GM19438 (cell line): ENCODE measurements around the gene CANT1.
A peak's percentile ranks its signal among the peaks of the same experiment; 100 is the strongest.

Experiments used
- ATAC-seq: cut with Tn5 transposase; IDR thresholded peaks from one replicate; pipeline ENCODE4 v1.9.1; 2021; ENCODE audit warnings: low read depth; ENCODE audit not compliant: unreplicated experiment

Gene CANT1

DNA sequence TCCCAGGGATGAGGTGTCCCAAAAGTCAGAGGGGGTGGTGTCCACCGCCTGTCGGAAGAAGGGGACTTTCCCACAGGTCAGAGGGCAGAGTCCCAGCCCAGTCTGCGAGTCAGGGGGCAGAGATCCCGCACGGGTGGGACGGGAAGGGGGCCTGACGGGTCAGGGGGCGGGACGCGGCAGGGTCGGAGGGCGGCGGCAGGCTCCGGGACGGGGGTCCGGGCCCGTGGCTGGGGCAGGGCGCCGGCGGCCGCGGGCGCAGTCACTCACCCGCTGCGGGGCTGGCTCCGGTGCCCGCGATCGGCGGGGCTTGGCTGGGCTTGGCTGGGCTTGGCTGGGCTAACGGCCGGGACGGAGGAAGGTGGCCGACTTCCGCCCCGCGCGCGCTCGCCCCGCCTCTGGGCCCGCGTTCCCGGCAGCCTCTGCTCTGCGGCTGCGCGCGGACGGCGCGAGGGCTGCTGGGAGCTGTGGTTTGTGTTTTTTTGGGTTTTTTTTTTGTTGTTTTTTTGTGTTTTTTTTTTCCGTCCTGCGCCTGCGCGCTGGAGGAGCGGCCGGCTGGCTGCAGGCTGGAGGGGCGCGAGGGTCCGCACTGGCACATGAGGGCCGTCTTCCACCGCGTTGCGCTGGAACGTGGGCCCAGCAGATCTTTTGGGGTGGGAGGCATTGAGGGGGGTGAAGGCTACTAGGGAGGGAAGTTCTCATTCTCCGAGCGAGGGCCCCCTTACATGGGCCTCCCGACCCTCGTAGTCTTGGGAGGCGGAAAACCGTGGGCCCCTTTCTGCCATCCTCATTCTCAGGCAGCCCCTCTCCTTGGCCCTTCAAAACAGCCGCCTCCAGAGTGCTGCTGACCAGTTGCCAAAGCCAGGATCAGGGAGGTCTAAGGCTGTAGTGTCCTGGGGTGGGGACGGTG is at the start of gene CANT1:
CANT1 (minus strand) TSS at position 368 of the 907 bp plus-strand sequence. CDS start 12,142 bp downstream, outside the sequence.
- ATAC-seq: peak; percentile 88

DNA sequence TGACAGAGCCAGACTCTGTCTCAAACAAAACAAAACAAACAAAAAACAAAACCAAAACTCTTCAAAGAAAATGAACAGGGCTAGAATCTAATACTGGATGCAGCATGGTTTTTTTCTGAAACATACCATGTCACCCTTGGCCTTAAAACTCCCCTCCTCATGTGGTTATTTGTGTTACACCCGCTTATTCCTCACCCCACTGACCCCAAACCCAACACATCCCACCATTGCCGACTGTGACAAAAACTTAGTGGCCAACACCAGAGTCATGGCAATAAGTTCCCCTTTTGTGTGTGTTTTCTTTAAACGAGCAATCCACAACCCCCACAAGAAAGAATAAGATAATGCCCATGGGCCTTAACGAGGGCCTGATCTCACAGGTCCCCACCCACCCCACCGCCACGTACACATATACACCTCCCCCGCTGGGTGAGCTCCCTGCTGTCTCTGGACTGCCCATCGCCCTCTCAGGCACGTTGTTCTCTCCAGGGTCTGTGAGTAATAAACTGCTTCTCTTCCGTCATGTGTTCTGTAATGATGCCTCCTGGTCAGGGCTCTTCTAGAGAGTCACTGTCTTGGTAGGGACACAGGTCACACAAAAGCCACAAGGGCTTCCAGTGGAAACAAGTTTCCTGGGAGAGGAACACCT is 48.3 kb upstream of the CANT1 start:
- ATAC-seq: no peak

DNA sequence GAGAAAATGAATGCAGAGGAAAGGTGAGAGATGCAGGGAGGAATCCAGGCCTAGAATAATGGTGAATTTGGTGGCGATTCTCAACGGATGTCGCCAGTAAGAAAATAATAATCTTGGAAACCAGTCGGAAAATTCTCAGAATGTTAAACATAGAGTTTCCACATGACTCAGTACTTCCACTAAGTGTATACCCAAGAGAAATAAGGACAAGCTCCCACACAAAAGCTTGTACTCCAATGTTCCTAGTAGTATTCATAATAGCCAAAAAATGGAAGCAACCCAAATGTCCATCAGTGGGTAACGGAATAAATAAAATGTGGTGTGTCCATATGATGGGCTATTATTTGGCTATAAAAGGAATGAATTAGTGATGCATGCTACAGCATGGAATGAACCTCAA is 45.6 kb upstream of the CANT1 start:
- no peak for ATAC-seq

DNA sequence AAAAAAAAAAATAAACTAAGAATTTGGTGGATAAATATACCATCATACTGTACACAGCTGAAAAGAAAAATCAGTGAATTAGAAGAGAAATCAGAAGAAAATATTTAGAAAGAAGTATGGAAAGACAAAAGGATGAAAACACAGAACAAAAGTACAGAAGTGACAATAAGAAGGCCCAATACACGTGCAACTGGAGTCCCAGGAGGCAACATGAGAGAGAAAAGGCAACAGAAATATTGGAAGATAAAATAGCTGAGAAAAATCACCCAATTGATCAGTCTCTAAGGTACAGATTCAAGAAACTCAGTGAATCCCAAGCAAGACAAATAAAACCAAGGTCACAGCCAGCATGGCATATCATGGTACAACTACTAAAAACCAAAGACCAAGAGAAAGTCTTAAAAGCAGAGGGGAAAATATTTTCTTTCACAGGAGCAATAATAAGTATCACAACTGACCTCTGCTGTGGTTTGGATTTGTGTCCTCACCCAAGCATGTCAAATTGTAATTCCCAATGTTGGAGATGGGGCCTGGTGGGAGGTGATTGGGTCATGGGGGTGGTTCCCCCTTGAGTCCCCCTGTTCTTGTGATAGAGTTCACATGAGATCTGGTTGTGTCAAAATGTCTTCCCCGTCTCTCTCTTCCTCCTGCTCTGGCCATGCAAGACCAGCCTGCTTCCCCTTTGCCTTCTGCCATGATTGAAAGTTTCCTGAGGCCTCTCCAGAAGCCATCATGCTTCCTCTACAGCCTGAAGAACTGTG is 44.8 kb upstream of the CANT1 start:
- no peak for ATAC-seq

DNA sequence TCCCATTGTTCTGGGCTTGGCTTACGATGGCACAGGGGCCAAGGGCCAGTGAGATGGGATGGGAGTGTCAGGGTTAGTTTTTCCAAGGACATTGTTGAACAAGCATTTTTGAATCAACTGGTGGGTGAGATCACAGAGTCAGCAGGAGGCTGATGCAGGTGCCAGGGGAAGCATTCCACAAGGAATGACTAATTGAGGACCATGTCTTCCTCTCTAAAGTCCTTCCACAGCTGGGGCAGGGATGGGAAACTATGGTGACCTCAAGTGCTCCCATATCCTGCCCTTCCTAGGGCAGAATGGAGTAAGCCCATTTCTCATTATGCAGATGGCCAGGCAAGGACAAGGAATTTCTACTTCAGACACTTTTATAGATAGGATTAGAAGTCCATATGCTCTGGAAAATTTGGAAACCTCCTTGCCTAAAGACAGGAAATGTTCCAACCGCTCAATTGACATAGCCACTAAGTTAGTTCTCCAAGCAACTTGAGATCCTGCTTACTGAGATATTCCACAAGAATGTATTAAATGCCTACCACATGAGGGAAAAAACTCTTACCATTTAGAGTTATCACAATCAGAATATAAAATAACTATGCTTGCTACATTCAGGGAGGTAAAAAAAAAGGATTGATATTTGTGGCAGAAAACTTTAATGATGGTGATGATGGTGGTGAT is 43.8 kb upstream of the CANT1 start:
- ATAC-seq: no peak

DNA sequence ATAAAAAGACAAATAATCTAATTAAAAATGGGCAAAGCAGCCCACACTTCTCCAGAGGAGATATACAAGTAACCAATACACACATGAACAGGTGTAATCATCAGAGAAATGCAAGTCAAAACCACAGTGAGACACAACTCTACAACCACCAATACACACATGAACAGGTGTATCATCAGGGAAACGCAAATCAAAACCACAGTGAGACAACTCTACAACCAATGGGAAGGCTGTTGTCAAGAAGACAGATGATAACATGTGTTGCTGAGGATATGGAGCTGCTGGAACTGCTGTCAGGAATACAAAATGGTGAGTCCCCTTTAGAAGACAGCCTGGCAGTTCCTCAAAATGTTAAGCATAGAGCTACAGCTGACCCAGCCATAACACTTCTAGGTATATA is 42.6 kb upstream of the CANT1 start:
- ATAC-seq: no peak

DNA sequence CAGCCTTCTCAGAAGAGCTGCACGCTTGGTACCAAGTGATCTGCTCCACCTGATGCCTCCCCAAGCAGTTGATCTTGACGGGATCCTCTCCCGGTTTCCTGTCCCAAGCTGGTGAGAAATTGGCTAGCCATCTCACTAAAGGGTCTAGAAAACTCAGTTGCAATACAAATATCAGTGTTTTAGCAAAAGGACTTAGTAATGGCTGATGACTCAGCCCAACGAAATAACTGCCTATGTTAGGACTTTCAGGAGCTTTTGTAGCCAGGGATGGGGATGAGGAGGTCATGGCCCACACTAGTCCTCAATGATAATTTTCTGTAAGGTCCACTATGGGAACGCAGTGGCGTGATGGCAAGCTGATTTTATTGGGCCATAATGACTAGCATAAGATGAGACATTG is 41.7 kb upstream of the CANT1 start:
- no peak for ATAC-seq

DNA sequence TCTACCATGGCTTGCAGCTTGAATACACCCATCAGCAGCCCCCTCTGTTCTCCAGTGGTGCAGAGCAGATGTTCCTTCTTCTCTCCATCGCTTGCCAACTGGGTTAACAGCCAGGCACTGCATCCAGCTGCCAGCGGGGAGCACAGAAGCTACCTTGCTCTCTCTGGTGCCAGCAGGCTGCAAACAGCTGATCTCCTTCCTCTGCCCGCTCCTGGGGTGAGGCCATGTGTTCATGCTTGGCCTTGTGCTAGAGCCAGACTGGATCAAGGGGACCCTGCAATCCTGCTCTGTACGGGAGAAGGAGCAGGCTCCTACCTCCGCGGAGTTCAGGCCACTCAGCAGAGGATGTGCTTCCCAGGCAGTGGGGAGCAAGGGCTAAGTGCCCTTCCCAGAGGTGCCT is 41.0 kb upstream of the CANT1 start:
- no peak for ATAC-seq

DNA sequence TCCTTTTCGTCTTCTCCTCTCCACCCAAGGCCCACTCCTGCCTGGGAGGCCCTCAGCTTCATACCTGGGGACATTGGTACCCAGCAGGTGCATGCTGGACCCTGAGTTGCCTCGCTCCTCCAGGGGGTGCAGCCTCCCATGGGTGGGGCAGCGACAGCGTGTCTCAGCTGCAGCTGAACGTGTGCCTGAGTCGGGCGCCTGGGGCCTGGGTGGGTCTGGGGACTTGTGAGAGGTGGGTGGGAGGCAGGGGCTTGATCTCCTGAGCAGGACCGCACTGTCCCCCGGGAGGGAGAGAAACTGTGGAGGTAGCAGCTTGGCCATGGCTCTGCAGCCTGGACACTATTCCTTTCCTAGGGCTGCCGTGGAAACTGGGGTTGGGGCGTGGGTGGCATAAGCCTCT is 40.3 kb upstream of the CANT1 start:
- ATAC-seq: no peak

DNA sequence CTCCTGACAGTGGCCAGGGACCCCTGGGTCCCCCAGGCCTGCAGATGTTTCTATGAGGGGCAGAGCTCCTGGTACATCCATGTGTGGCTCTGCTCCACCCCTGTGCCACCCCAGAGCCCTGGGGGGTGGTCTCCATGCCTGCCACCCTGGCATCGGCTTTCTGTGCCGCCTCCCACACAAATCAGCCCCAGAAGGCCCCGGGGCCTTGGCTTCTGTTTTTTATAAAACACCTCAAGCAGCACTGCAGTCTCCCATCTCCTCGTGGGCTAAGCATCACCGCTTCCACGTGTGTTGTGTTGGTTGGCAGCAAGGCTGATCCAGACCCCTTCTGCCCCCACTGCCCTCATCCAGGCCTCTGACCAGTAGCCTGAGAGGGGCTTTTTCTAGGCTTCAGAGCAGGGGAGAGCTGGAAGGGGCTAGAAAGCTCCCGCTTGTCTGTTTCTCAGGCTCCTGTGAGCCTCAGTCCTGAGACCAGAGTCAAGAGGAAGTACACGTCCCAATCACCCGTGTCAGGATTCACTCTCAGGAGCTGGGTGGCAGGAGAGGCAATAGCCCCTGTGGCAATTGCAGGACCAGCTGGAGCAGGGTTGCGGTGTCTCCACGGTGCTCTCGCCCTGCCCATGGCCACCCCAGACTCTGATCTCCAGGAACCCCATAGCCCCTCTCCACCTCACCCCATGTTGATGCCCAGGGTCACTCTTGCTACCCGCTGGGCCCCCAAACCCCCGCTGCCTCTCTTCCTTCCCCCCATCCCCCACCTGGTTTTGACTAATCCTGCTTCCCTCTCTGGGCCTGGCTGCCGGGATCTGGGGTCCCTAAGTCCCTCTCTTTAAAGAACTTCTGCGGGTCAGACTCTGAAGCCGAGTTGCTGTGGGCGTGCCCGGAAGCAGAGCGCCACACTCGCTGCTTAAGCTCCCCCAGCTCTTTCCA is 39.5 kb upstream of the CANT1 start:
- no peak for ATAC-seq

DNA sequence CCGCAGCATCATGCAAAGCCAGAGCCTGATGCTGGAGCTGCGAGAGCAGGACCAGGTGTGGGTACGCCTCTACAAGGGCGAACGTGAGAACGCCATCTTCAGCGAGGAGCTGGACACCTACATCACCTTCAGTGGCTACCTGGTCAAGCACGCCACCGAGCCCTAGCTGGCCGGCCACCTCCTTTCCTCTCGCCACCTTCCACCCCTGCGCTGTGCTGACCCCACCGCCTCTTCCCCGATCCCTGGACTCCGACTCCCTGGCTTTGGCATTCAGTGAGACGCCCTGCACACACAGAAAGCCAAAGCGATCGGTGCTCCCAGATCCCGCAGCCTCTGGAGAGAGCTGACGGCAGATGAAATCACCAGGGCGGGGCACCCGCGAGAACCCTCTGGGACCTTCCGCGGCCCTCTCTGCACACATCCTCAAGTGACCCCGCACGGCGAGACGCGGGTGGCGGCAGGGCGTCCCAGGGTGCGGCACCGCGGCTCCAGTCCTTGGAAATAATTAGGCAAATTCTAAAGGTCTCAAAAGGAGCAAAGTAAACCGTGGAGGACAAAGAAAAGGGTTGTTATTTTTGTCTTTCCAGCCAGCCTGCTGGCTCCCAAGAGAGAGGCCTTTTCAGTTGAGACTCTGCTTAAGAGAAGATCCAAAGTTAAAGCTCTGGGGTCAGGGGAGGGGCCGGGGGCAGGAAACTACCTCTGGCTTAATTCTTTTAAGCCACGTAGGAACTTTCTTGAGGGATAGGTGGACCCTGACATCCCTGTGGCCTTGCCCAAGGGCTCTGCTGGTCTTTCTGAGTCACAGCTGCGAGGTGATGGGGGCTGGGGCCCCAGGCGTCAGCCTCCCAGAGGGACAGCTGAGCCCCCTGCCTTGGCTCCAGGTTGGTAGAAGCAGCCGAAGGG is 38.6 kb upstream of the CANT1 start:
- no peak for ATAC-seq

DNA sequence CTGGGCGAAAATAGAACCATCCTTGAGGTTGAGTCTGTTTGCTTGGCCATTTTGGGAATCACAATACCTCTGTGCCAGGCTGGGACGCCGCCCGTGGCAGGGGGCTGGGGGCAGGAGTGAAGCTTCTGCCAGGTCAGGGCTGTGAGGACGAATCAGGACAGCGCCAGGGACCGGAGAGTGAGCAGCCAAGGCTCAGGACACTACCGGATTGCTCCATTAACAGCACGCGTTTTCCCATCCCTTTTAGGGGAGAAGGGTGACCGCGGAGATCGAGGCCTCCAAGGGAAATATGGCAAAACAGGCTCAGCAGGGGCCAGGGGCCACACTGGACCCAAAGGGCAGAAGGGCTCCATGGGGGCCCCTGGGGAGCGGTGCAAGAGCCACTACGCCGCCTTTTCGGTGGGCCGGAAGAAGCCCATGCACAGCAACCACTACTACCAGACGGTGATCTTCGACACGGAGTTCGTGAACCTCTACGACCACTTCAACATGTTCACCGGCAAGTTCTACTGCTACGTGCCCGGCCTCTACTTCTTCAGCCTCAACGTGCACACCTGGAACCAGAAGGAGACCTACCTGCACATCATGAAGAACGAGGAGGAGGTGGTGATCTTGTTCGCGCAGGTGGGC is 37.8 kb upstream of the CANT1 start:
- ATAC-seq: no peak

DNA sequence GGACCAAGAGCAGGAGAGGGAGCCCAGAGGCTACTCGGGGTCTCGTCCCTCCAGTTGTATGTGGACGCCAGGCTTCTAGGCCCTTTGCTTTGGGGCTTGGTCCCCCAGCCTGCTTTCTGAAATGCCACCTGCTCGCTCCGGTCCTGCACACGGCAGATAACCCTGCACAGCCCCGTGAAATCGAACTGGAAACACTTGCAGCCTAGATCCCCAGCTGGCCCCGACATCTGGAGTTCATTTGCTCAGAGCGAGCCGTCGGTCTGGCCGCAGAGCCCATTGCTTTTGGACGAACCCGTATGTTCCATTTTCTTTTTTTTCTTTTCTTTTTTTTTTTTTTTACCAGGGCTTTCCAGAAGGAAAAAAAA is 37.3 kb upstream of the CANT1 start:
- ATAC-seq: no peak

DNA sequence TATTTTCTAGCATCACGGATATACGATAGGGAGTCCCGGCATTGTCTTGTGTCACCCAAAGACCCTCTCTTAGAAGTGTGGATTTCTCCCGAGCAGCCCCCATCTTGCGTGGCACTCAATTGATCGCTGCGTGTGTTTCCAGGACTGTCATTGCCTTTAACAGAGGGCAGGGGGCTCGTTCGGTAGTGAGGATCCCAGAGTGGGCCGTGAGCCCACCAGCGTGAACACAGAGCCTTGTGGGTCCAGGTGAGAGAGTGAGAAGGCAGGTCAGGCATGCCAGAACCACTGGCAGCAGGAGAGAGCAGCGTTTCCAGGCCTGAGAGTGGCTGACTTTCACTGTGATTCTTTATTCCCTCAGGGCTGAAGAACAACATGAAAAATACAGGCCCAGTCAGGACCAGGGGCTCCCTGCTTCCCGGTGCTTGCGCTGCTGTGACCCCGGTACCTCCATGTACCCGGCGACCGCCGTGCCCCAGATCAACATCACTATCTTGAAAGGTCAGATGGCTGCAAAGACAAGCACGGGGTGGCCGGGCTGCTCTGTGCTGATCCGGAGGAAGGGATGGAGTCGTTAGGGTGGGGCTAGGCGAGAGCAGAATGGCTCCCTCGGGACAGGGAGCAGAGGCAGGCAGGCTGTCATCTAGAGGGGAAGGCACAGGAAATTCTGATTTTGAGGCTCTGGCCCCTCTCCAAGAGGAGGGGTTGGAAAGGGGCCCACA is 36.8 kb upstream of the CANT1 start:
- no peak for ATAC-seq

DNA sequence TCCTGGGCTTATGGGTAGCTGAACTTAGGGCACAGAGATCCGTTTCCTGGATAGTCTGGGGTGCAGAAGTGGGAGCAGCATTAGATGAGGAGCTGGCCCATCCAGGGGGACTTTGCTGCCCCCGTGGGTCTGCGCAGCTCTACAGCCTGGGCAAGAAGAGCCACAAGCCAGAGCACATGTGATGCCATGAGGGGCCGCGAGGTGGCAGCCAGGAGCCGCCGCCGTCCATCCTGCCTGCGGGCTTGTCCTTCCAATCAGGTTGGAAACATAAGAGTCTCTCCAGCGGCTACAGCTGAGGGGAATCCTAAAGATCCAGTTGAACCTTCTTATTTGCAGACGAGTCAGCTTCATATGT is 36.3 kb upstream of the CANT1 start:
- ATAC-seq: no peak

DNA sequence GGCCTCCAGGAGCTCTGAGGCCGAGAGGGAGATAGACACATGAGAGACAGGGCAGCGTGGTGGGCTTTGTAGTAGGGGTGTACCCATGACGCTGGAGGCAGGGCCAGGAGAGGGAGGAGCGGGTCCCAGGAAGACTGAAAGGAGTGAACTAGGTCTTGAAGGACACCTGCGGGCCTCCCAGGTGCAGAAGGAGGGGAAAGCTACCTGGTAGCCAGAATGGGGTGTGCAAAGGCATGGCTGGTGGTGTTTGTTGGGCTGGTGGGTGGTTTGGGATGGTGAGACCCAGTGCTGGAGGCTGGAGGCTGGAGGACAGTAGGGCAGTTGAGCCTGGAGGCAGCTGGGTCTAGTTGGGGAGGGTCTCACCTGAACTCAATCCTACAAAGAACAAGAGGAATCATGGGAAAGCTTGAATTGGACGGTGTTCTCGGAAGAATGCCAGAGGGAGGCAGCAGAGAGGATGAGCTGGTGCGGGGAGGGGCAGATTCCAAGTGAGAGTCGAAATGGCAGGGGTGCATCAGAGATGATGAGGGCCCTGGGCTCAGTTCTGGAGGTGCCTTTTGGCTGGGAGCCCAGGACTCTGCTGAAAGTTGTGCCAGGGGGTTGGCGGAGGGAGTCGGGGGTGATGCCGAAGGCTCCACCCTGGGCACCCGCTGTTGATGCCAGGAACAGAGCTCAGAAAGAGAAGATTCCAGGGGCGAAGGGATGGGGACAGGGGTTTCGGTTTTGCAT is 35.6 kb upstream of the CANT1 start:
- ATAC-seq: no peak

DNA sequence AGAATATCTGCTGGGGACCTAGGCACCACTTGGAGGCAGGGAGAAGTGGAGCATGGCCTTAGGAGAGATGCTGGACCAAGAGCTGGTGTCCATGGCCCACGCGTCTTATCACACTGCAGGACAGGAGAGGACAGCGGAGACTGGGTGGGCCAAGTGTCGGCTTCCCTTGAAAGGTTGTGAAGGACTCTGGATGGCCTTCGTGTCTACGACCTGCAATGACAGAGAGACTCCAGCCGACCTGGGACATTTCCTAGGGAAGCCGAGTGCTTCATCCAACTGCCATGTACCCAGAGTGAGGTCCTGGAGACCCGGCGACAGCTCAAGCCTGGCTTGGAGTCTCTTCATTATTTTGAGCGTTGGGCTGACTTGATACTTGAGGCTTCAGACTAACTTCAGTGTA is 34.9 kb upstream of the CANT1 start:
- no peak for ATAC-seq
